Effector memory CD8-positive, alpha-beta T cell (primary cell): ENCODE data around the gene PCYT2.

Experiments used
- ATAC-seq: fragments of 150-1000 bp; cut with Tn5 transposase; replicated peaks from 2 replicates; pipeline ENCODE4 v1.10.0; 2021; ENCODE audit warnings: mild to moderate bottlenecking, moderate library complexity
- DNase-seq, 3 experiments: peaks; one replicate each; pipeline ENCODE4 v3.0.0; 2021
- H3K27ac Mint-ChIP-seq, 2 donors: one replicate each; pipeline ENCODE4 v1.8.0; 2022; ENCODE audit warnings: mild to moderate bottlenecking in 2 of 2, mixed read lengths in 2 of 2, moderate library complexity in 2 of 2
- H3K27me3 Mint-ChIP-seq, 2 donors: one replicate each; pipeline ENCODE4 v1.8.0; 2022; ENCODE audit warnings: mixed read lengths in 2 of 2
- H3K36me3 Mint-ChIP-seq: one replicate; pipeline ENCODE4 v1.8.0; 2022; ENCODE audit warnings: mild to moderate bottlenecking, moderate library complexity, mixed read lengths; ENCODE audit not compliant: insufficient read depth
- H3K4me1 Mint-ChIP-seq, 2 donors: one replicate each; pipeline ENCODE4 v1.8.0; 2022; ENCODE audit warnings: low read depth in 2 of 2, mixed read lengths in 2 of 2
- H3K4me3 Mint-ChIP-seq, 2 donors: one replicate each; pipeline ENCODE4 v1.8.0; 2022; ENCODE audit warnings: mild to moderate bottlenecking in 2 of 2, mixed read lengths in 2 of 2, moderate library complexity in 2 of 2
- H3K9me3 Mint-ChIP-seq, 2 donors: one replicate each; pipeline ENCODE4 v1.8.0; 2022; ENCODE audit warnings: mixed read lengths in 2 of 2

Gene PCYT2

DNA sequence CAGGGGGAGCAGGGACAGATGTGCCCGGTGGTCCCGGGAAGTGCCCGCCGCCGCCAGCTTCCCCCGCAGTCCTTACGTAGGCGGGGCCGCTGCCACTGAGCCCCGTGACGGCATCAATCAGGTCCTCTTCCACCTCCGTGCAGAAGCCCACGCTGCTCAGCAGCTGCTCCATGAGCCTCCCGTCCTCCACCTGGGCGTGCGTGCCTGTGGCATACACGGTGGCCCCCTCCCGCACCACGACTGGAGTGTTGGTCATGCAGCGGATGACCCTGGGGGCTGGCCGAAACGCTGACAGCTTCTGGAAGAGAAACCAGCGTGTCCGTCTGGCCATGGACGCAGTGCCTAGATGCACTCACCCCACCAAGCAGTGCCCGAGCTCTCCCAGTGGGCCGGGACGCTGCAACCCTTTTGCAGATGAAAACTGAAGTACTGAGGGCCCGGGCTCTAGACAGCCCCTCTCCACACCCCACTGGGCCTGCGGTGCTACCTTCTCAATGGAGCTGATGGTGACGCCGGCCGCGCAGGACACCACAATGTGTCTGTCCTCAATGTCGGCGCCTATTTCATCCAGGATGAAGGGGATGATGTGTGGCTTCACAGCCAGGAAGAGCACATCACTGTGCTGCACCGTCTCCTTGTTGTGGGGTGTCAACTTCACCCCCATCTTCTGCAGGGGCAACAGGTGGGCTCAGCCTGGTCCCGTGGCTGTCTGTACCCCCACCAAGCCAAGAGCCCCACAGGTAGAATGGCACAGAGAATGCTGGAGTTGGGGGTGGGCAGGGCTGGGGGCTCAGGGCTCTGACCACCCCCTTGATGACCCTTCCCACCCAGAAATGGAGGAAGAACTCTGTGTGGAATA is 23.9 kb upstream of the PCYT2 start:
- ATAC-seq (no peak), DNase-seq (no peak)
- Mint-ChIP-seq H3K4me3 (peak overlapping the region; percentile 55 to 56), H3K27me3 (peaks cover 6 to 36% of the 10 kb centered on the region in 2 donors), H3K27ac (no peak overlapping the region), H3K4me1 (peaks cover 8 to 9% of the 10 kb centered on the region in 2 donors), H3K36me3 (no peaks in the 10 kb centered on the region), H3K9me3 (no peaks in the 10 kb centered on the region)

DNA sequence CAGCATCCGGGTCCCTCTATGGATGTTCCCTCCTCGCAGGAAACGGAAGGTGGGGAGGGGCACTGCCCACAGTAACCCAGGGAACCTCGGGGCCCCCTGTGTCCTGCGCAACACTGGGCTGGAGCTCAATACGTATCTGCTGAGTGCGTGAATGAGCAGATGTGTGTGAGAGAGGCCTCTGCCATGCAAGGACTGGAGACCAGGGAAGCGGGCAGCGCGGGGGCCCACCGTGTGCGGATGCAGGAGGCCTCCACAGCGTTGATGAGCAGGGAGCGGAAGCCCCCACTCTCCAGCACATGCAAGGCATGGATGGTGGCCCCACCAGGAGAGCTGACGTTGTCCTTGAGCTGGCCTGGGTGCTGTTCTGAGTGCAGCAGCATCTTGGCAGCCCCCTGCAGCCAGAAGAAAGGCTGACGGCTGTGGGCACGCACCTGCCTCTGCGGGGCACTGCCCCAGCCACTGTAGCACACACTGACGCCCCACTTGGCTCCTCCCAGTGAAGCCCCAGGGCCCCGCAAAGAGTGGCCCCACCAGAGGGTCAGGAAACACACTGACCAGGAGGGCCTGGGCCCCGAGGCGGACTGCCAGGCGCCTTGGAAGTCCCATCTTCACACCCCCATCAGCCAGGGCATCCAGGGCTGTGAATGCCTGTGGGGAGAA is 23.0 kb upstream of the PCYT2 start:
- no peak for ATAC-seq
- peaks cover 6 to 43% of the 10 kb centered on the region in 2 donors for H3K27me3 Mint-ChIP-seq
- no peaks in the 10 kb centered on the region for H3K9me3 Mint-ChIP-seq
- H3K36me3 Mint-ChIP-seq, result no peaks in the 10 kb centered on the region
- H3K27ac Mint-ChIP-seq, result no peak overlapping the region
- peaks cover 8 to 9% of the 10 kb centered on the region in 2 donors for H3K4me1 Mint-ChIP-seq
- DNase-seq, result no peak
- H3K4me3 Mint-ChIP-seq, result no peak overlapping the region

DNA sequence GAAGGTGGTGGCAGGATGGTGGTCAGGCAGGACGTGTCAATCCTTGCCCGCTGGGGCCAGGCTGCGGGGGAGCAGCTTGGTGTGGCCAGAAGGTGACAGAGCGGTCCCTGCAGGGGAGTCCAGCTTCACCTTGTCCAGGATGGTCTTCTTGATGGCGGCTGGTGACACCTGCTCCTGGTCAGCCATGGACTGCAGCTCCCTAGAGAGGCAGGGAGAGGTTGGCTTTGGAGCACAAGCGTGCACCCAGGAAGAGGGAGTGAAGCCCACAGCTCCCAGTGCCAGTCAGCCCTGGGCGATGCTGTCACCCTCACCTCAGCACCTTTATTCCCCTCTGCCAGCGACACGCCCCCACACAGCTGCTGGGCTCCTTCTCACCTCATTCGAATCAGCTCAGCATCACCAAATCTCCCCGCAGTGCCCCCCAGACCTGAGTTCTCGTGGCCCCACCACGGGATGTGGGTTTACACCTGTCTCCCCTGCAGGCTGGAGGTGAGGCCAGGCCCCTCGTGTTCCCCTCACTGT is 22.0 kb upstream of the PCYT2 start:
- no peaks in the 10 kb centered on the region for H3K9me3 Mint-ChIP-seq
- H3K36me3 Mint-ChIP-seq, result peaks cover 5% of the 10 kb centered on the region
- no peak overlapping the region for H3K27ac Mint-ChIP-seq
- no peak overlapping the region for H3K4me3 Mint-ChIP-seq
- peaks cover 6 to 50% of the 10 kb centered on the region in 2 donors for H3K27me3 Mint-ChIP-seq
- peaks cover 8 to 9% of the 10 kb centered on the region in 2 donors for H3K4me1 Mint-ChIP-seq
- ATAC-seq (peak; percentile 12), DNase-seq (no peak)

DNA sequence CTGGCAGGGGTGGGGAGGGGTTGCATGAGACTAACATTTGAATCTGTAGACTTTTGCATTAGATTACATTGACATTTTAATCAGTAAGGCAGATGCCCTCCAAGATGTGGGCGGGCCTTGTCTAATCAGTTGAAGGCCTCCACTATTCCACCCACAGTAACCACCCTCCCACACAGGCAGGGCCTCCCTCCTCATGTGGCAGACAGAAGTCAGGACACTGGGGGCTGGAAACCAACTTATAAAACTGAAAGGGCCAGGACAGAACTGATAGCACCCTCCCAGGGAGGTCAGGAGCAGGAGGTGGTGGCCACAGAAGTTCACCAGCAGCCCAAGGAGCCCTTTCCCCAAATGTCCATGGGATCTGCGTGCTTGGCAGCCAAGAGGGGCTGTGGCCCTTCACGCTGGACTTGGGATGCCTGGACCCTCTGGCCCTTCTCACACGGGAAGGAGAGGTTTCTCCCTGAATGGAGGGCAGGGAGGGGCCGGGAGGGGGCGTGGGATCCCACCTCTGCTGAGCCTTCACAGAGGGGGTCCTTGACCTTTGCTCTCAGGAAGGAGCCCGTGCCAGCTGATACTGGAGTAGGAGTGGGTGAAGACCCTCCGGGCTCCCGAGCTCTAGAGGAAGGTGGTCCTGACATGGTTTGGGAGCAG is 21.3 kb upstream of the PCYT2 start:
- H3K9me3 Mint-ChIP-seq, result no peaks in the 10 kb centered on the region
- H3K27ac Mint-ChIP-seq, result no peak overlapping the region
- H3K4me1 Mint-ChIP-seq, result peaks cover 5% of the 10 kb centered on the region in 2 donors
- ATAC-seq (no peak), DNase-seq (no peak)
- H3K27me3 Mint-ChIP-seq, result peaks cover 6 to 50% of the 10 kb centered on the region in 2 donors
- no peak overlapping the region for H3K4me3 Mint-ChIP-seq
- H3K36me3 Mint-ChIP-seq, result peaks cover 13% of the 10 kb centered on the region

GRCh38 chr17:81931557-81932332 is 20.5 kb upstream of the PCYT2 start:
- Mint-ChIP-seq H3K4me3 (no peak overlapping the region), H3K4me1 (peaks cover 5% of the 10 kb centered on the region in 2 donors), H3K36me3 (peaks cover 14% of the 10 kb centered on the region), H3K27ac (no peak overlapping the region), H3K27me3 (peaks cover 6 to 50% of the 10 kb centered on the region in 2 donors), H3K9me3 (no peaks in the 10 kb centered on the region)
- no peak for ATAC-seq
- no peak for DNase-seq

- peak overlapping the region in 1 of 2 donors; percentile 24 for H3K4me3 Mint-ChIP-seq
- H3K36me3 Mint-ChIP-seq, result peaks cover 19% of the 10 kb centered on the region
- H3K27ac Mint-ChIP-seq, result no peak overlapping the region
- DNase-seq (no peak), ATAC-seq (no peak)
- no peaks in the 10 kb centered on the region for H3K9me3 Mint-ChIP-seq
- peaks cover 7 to 9% of the 10 kb centered on the region in 2 donors for H3K4me1 Mint-ChIP-seq
- peaks cover 6 to 50% of the 10 kb centered on the region in 2 donors for H3K27me3 Mint-ChIP-seq
Measured at GRCh38 chr17:81931189-81931556, 20.0 kb upstream of the PCYT2 start.

DNA sequence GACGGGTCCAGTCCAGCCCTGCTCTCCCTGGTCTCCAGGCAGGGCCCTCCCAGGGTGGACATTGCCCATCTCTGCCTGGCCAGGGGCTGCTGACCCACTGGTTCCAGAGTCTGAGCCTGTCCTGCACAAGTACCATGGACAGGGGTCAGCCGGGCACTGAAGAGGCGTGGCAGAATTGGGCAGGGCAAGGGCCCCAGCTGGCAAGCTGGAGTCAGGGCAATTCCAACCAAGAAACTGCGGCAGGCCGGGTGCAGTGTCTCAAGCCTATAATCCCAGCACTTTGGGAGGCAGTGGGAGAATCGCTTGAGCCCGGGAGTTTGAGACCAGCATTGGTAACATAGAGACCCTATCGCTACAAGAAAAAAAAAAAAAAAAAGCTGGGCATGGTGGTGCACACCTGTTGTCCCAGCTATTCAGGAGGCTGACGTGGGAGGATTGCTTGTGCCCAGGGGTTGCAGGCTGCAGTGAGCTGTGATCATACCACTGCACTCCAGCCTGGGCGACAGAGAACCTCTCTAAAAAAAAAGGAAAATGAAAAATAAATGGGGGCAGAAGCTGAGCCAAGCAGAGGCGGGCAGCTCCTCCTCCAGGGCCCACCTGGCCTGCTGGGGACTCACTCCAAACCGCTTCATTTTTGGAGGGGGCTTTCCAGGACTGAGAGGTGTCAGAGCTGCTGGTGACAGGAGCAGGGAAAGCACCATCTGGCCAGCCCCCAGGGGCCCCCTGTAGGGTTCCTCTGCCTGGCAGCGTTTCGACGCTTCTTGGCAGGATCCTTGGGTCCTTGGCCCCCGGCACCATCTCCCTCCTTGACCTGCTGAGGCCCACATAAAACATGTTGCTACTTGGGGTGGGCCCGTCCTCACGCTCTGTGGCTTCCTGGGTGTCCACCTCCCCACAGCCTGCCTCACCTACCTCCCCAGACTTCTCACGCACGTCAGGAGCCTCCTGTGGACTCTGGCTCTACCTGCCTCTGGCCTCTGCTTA is 19.2 kb upstream of the PCYT2 start:
- ATAC-seq, result no peak
- no peak for DNase-seq
- H3K4me1 Mint-ChIP-seq, result peaks cover 9 to 11% of the 10 kb centered on the region in 2 donors
- no peak overlapping the region for H3K27ac Mint-ChIP-seq
- H3K4me3 Mint-ChIP-seq, result peak overlapping the region in 1 of 2 donors; percentile 24
- no peaks in the 10 kb centered on the region for H3K9me3 Mint-ChIP-seq
- H3K36me3 Mint-ChIP-seq, result peaks cover 21% of the 10 kb centered on the region
- H3K27me3 Mint-ChIP-seq, result peaks cover 6 to 50% of the 10 kb centered on the region in 2 donors

DNA sequence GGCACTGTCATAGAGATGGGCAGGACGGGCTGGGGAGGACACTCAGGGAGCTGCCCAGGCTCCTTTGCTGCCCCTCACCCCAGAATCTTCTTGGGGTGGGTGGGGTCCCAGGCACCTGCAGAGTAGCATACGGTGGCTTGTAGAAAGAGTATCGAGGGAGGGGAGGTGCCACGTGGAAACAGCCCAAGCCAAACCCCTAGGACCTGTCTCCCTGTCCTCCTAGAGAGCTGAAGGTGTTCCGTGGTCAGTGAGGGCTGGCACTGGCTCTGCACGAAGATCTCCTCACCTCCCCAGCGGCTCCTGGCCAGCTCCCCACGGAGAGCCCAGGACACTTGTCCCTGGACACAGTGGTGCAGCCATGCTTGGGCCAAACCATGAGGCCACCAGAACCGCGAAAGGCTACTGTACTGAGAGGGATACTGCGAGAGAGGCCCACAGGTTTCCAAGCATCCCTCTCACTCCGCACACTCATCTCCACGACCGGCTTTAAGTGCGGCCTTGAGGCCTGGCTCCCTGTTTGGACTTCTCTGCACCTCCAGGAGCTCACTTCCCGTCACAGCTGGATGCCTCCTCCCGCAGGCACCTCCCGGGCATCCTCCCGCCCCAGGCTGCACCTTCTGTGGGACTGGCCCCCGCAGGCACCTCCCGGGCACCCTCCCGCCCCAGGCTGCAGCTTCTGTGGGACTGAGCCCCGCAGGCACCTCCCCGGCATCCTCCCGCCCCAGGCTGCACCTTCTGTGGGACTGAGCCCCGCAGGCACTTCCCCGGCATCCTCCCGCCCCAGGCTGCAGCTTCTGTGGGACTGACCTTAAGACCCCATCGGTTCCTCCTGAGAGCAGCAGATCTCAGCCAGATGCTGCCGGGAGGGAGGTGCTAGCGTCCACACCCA is 18.3 kb upstream of the PCYT2 start:
- Mint-ChIP-seq H3K4me3 (peak overlapping the region in 1 of 2 donors; percentile 48), H3K27ac (peak overlapping the region in 1 of 2 donors; percentile 87), H3K4me1 (peaks cover 9 to 11% of the 10 kb centered on the region in 2 donors), H3K9me3 (no peaks in the 10 kb centered on the region), H3K27me3 (peaks cover 6 to 50% of the 10 kb centered on the region in 2 donors), H3K36me3 (peaks cover 23% of the 10 kb centered on the region)
- DNase-seq (no peak), ATAC-seq (no peak)

- Mint-ChIP-seq H3K4me1 (peaks cover 9% of the 10 kb centered on the region in 2 donors), H3K4me3 (peak overlapping the region; percentile 52 to 63), H3K9me3 (no peaks in the 10 kb centered on the region), H3K36me3 (peaks cover 23% of the 10 kb centered on the region), H3K27me3 (peaks cover 2 to 45% of the 10 kb centered on the region in 2 donors), H3K27ac (peak overlapping the region in 1 of 2 donors; percentile 87)
- no peak for DNase-seq
- ATAC-seq, result no peak
Measured at GRCh38 chr17:81928544-81929252, 17.5 kb upstream of the PCYT2 start.

- Mint-ChIP-seq H3K36me3 (peaks cover 23% of the 10 kb centered on the region), H3K27me3 (peaks cover 0 to 40% of the 10 kb centered on the region in 2 donors), H3K4me3 (peak within 1 kb of the TSS; percentile 77 to 80), H3K4me1 (peaks cover 6 to 7% of the 10 kb centered on the region in 2 donors), H3K9me3 (no peaks in the 10 kb centered on the region), H3K27ac (peak within 1 kb of the TSS; percentile 84 to 87)
- DNase-seq, result peak; percentile 84 to 86 (median 85)
- ATAC-seq, result peak; percentile 78
Measured at GRCh38 chr17:81927653-81928543, 16.7 kb upstream of the PCYT2 start, which contains the start of gene MAFG. MAFG (minus strand) TSS chr17:81927735; CDS start chr17:81923185, 4,550 bp downstream.
